Keratinocyte (primary cell): ENCODE data around the gene PAPPA. TPM values are rescaled to one million over a fixed set of nuclear protein-coding genes. Genes with fewer than 3 reads are reported as not detected.

Source experiments
- DNase-seq: peaks from one replicate; pipeline ENCODE4 v3.0.0-alpha.2; 2011; ENCODE audit warnings: low read depth, missing footprints, low spot score
- FAIRE-seq: peaks from 2 replicates; lab custom pipeline; 2011; peaks lifted over from hg19 to GRCh38; lab: Jason Lieb, UNC
- H2AFZ ChIP-seq: 2 replicates; pipeline ENCODE4 v1.6.0; 2012; ENCODE audit warnings: low read length, control low read depth, inconsistent platforms; ENCODE audit not compliant: control insufficient read depth
- H3K27ac ChIP-seq: 2 replicates; pipeline ENCODE4 v1.5.1; 2011; ENCODE audit warnings: low read length; ENCODE audit not compliant: control insufficient read depth, insufficient read depth
- H3K27me3 ChIP-seq: 3 replicates; pipeline ENCODE4 v1.6.0; 2011; ENCODE audit warnings: low read length; ENCODE audit not compliant: control insufficient read depth, insufficient read depth; ENCODE audit errors: extremely low read depth
- H3K36me3 ChIP-seq, 2 experiments: 2 replicates in 1 of 2; 3 replicates in 1 of 2; pipeline ENCODE4 v1.5.1; 2011; ENCODE audit warnings: low read length in 2 of 2, mild to moderate bottlenecking in 1 of 2; ENCODE audit not compliant: control insufficient read depth in 2 of 2, insufficient read depth in 2 of 2; ENCODE audit errors: extremely low read depth in 1 of 2
- H3K4me1 ChIP-seq: 3 replicates; pipeline ENCODE4 v1.5.1; 2011; ENCODE audit warnings: low read length; ENCODE audit not compliant: control insufficient read depth, insufficient read depth; ENCODE audit errors: extremely low read depth
- H3K4me2 ChIP-seq: 3 replicates; pipeline ENCODE4 v1.6.0; 2011; ENCODE audit warnings: low read depth, low read length; ENCODE audit not compliant: control insufficient read depth, insufficient read depth; ENCODE audit errors: extremely low read depth
- H3K4me3 ChIP-seq, 3 experiments: fragments of 200-600 bp in 1 of 3; sonication (generic) in 1 of 3; 2 replicates in 2 of 3; 3 replicates in 1 of 3; pipeline ENCODE4 v1.5.1; 2011 to 2016; ENCODE audit warnings: low read length in 3 of 3, mild to moderate bottlenecking in 3 of 3, control low read depth in 2 of 3, inconsistent platforms in 1 of 3, low read depth in 1 of 3, mixed read lengths in 1 of 3, mixed run types in 1 of 3, moderate library complexity in 1 of 3; ENCODE audit not compliant: control insufficient read depth in 2 of 3, insufficient read depth in 2 of 3; ENCODE audit errors: extremely low read depth in 1 of 3
- H3K79me2 ChIP-seq: 2 replicates; pipeline ENCODE4 v1.6.0; 2012; ENCODE audit warnings: low read length; ENCODE audit not compliant: control insufficient read depth, insufficient read depth
- H3K9ac ChIP-seq: 3 replicates; pipeline ENCODE4 v1.6.0; 2011; ENCODE audit warnings: low read length; ENCODE audit not compliant: control insufficient read depth, insufficient read depth; ENCODE audit errors: extremely low read depth
- H3K9me1 ChIP-seq: 3 replicates; pipeline ENCODE4 v1.6.0; 2011; ENCODE audit warnings: low read length; ENCODE audit not compliant: control insufficient read depth, insufficient read depth; ENCODE audit errors: extremely low read depth
- H3K9me3 ChIP-seq: 2 replicates; pipeline ENCODE4 v1.5.1; 2012; ENCODE audit warnings: low read depth, low read length; ENCODE audit not compliant: control insufficient read depth
- H4K20me1 ChIP-seq: 3 replicates; pipeline ENCODE4 v1.6.0; 2011; ENCODE audit warnings: low read length; ENCODE audit not compliant: control insufficient read depth, insufficient read depth; ENCODE audit errors: extremely low read depth
- CTCF ChIP-seq, 3 experiments: IDR thresholded peaks in 1 of 3; conservative IDR thresholded peaks in 1 of 3; optimal IDR thresholded peaks in 1 of 3; 2 replicates in 2 of 3; 3 replicates in 1 of 3; pipeline versions ENCODE3 to v1.5.1; 2011; ENCODE audit warnings: low read length in 3 of 3, mild to moderate bottlenecking in 3 of 3, moderate library complexity in 2 of 3, control low read depth in 1 of 3, inconsistent platforms in 1 of 3; ENCODE audit not compliant: insufficient read depth in 2 of 3; ENCODE audit errors: extremely low read depth in 1 of 3
- EZH2 ChIP-seq: IDR thresholded peaks from one replicate; pipeline ENCODE4 v1.6.1; 2012; ENCODE audit warnings: inconsistent platforms, mild to moderate bottlenecking, low read length, moderate library complexity
- dilution Hi-C: fragments of 300-500 bp; cut with MboI; formaldehyde crosslinking; loops from one replicate; pipeline ENCODE4 v1.7.0; 2020; ENCODE audit warnings: low sequenced_read_pairs; ENCODE audit not compliant: extremely low pct_ligation_motif_present
- polyA plus RNA-seq, 5 experiments: library from polyadenylated mRNA; depleted of rRNA in 3 of 5; stranded (reverse) in 3 of 5; stranded (forward) in 1 of 5; unstranded in 1 of 5; fragments of >200 nt; gene quantifications; 1 replicate in 1 of 5; 2 replicates in 3 of 5; 3 replicates in 1 of 5; pipeline versions ENCODE4 v1.2.1 to v1.2.3, GENCODE V29; 2011 to 2012; ENCODE audit warnings: missing spikeins in 2 of 5, low read depth in 1 of 5, low replicate concordance in 1 of 5

Gene PAPPA
- polyA plus RNA-seq, 1 donor (not counting 4 experiments of a cell fraction or from before 2014, with no cell fraction given), result 0.77 TPM

GRCh38 chr9:116218399-116218798 is 64.8 kb downstream of the PAPPA start:
- Histone ChIP-seq H3K27me3 (no peaks in the 10 kb centered on the region), H3K9ac (no peak overlapping the region), H4K20me1 (no peaks in the 10 kb centered on the region), H3K4me1 (no peaks in the 10 kb centered on the region), H3K4me2 (no peak overlapping the region), H3K4me3 (no peak overlapping the region), H3K9me1 (no peaks in the 10 kb centered on the region), H2AFZ (no peak overlapping the region), H3K9me3 (no peaks in the 10 kb centered on the region), H3K36me3 (no peaks in the 10 kb centered on the region), H3K27ac (no peak overlapping the region), H3K79me2 (no peaks in the 10 kb centered on the region)
- no peak for DNase-seq
- FAIRE-seq, result no peak
- TF ChIP-seq CTCF (optimal IDR thresholded peaks at IDR 0.05 in 1 of 3, IDR thresholded peaks at IDR 0.05 in 1 of 3, conservative IDR thresholded peaks at IDR 0.05 in 1 of 3; ENCODE audit: extremely low read depth in 1 of 3, insufficient read depth in 2 of 3, low read length in 3 of 3) (no peak), EZH2 (no peak)
- dilution Hi-C loops, result no loop called here

GRCh38 chr9:116219686-116220085 is 66.1 kb downstream of the PAPPA start:
- no peak overlapping the region for H3K4me2 ChIP-seq
- DNase-seq (no peak), FAIRE-seq (no peak)
- no peaks in the 10 kb centered on the region for H3K36me3 ChIP-seq
- H3K27ac ChIP-seq, result no peak overlapping the region
- H3K27me3 ChIP-seq, result no peaks in the 10 kb centered on the region
- no peaks in the 10 kb centered on the region for H3K79me2 ChIP-seq
- dilution Hi-C loops, result no loop called here
- H2AFZ ChIP-seq, result no peak overlapping the region
- H4K20me1 ChIP-seq, result no peaks in the 10 kb centered on the region
- no peaks in the 10 kb centered on the region for H3K9me3 ChIP-seq
- TF ChIP-seq CTCF (optimal IDR thresholded peaks at IDR 0.05 in 1 of 3, IDR thresholded peaks at IDR 0.05 in 1 of 3, conservative IDR thresholded peaks at IDR 0.05 in 1 of 3; ENCODE audit: extremely low read depth in 1 of 3, insufficient read depth in 2 of 3, low read length in 3 of 3) (no peak), EZH2 (no peak)
- no peak overlapping the region for H3K4me3 ChIP-seq
- H3K4me1 ChIP-seq, result no peaks in the 10 kb centered on the region
- H3K9me1 ChIP-seq, result no peaks in the 10 kb centered on the region
- no peak overlapping the region for H3K9ac ChIP-seq
